ENCODE measurements around the gene RASA2.
"Not testable (repeated sequence)": the region's sequence is repeated elsewhere in the genome, so short reads cannot be mapped to it uniquely, and the experiment has no call there.

The RASA2 gene

DNA sequence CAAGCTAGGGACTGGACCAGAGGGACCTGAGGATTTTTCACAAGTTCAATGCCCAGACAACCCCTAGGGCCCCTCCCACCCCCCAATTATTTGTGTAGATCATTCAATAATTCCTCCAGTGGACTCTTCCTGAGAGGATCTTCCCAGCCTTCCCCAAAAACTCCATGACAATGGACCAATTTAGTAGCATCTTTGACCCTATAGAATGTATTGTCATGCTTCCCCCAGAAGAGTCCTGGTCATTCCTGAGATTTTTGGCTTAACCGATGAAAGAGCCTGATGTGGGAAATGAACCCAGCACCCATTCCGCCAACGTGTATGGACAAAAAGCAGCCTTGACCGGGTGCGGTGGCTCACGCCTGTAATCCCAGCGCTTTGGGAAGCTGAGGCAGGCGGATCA lies 132.1 kb downstream of the RASA2 start:
- no peaks in the 10 kb centered on the region for H3K27me3 Mint-ChIP-seq
- H3K36me3 Mint-ChIP-seq (ENCODE audit: low read depth) = peaks cover 21% of the 10 kb centered on the region
- H3K4me3 Mint-ChIP-seq = no peak overlapping the region
- H3K27ac Mint-ChIP-seq = no peak overlapping the region
- intact Hi-C loops (cut with micrococcal nuclease) = no loop called here
- no peaks in the 10 kb centered on the region for H3K9me3 Mint-ChIP-seq
- no peaks in the 10 kb centered on the region for H3K4me1 Mint-ChIP-seq (ENCODE audit: low read depth)

DNA sequence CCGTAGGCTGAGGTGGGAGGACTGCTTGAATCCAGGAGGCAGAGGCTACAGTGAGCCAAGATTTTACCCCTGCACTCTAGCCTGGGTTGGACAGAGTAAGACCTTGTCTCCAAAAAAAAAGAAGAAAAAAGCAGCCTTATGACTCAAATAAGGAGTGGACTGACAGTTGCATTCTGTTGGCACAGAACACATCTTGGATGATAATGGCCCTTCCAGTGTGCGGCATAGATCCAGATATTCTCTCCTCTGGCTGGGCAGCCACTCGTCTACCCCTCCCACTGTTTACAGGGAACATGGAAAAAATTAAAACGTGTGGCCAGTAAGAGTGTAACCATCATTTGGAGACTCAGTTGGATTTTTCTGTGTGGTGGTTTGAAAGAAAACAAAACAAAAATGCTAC lies 132.6 kb downstream of the RASA2 start:
- no peak overlapping the region for H3K4me3 Mint-ChIP-seq
- H3K27me3 Mint-ChIP-seq = no peaks in the 10 kb centered on the region
- H3K9me3 Mint-ChIP-seq = no peaks in the 10 kb centered on the region
- peaks cover 18% of the 10 kb centered on the region for H3K36me3 Mint-ChIP-seq (ENCODE audit: low read depth)
- H3K4me1 Mint-ChIP-seq (ENCODE audit: low read depth) = no peaks in the 10 kb centered on the region
- intact Hi-C loops (cut with micrococcal nuclease) = no loop called here
- H3K27ac Mint-ChIP-seq = no peak overlapping the region

DNA sequence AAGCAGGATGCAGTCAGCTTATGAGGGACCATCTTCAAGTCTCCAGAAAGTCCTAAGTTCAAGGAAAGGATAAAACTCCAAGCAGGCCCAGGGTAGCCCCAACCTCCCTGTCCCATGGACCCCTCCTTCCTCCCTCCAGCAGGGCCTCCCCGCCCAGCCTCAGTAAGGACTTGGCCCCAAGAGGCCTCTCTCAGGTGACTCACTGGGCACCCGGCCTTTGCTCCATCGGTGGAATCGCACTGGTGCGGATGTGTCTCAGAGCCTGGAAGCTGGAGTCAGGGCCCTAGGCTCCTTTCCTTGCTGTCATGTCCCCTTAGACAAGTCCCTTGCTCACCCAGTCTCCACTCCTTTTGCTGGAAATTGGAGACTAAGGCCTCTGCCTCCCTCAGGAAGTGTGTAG lies 136.9 kb downstream of the RASA2 start:
- peaks cover 12% of the 10 kb centered on the region for H3K9me3 Mint-ChIP-seq
- H3K4me1 Mint-ChIP-seq (ENCODE audit: low read depth) = no peaks in the 10 kb centered on the region
- H3K27me3 Mint-ChIP-seq = no peaks in the 10 kb centered on the region
- H3K4me3 Mint-ChIP-seq = no peak overlapping the region
- no peak overlapping the region for H3K27ac Mint-ChIP-seq
- intact Hi-C loops (cut with micrococcal nuclease) = no loop called here
- H3K36me3 Mint-ChIP-seq (ENCODE audit: low read depth) = no peaks in the 10 kb centered on the region

DNA sequence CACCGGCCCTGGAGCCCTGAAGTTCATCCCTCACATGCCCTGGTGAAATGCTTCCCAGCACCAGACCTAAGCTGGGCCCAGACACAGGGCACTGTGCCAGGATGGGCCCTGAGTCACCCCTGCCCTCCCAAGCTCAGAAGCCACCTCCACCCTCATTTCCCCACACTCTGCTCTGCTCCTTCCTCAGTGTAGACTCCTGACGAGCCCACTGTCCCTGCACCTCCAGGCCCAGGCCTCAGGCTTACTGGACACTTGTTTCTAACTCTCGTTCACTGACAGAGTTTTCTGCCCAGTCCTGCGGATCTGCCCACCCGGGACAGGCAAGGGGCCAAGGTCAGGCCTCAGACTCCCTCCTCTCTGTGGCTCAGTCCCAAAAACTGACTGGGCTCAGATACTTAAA lies 138.7 kb downstream of the RASA2 start:
- H3K4me3 Mint-ChIP-seq = no peak overlapping the region
- H3K27me3 Mint-ChIP-seq = no peaks in the 10 kb centered on the region
- H3K27ac Mint-ChIP-seq = no peak overlapping the region
- H3K4me1 Mint-ChIP-seq (ENCODE audit: low read depth) = no peaks in the 10 kb centered on the region
- intact Hi-C loops (cut with micrococcal nuclease) = no loop called here
- H3K36me3 Mint-ChIP-seq (ENCODE audit: low read depth) = no peaks in the 10 kb centered on the region
- H3K9me3 Mint-ChIP-seq = peaks cover 21% of the 10 kb centered on the region

DNA sequence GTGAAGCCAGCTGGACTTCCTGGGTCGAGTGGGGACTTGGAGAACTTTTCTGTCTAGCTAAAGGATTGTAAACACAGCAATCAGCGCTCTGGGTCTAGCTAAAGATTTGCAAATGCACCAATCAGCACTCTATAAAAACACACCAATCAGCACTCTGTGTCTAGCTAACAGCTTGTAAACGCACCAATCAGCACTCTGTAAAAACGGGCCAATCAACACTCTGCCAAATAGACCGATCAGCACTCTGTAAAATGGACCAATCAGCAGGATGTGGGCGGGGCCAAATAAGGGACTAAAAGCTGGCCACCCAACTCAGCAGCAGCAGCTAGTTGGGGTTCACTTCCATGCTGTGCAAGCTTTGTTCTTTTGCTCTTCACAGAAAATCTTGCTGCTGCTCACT lies 141.5 kb downstream of the RASA2 start:
- H3K4me1 Mint-ChIP-seq (ENCODE audit: low read depth); intact Hi-C loops (cut with micrococcal nuclease); H3K27me3 Mint-ChIP-seq: not testable (repeated sequence)

DNA sequence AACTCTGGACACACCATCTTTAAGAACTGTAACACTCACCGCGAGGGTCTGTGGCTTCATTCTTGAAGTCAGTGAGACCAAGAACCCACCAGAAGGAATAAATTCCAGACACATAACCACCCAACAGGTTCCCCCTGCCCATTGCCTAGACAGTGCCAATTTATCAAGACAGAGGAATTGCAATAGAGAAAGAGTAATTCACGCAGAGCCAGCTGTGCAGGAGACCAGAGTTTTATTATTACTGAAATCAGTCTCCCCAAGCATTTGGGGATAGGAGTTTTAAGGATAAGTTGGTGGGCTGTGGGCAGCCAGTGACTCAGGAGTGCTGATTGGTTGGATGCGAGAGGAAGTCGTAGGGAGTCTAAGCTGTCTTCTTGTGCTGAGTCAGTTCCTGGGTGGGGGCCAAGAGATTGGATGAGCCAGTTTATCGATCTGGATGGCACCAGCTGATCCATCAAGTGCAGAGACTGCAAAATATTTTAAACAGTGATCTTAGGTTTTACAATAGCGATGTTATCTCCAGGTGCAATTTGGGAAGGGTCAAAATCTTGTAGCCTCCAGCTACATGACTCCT lies 142.1 kb downstream of the RASA2 start:
- H3K36me3 Mint-ChIP-seq (ENCODE audit: low read depth); intact Hi-C loops (cut with micrococcal nuclease); H3K4me3 Mint-ChIP-seq; H3K27me3 Mint-ChIP-seq; H3K4me1 Mint-ChIP-seq (ENCODE audit: low read depth); H3K27ac Mint-ChIP-seq: not testable (repeated sequence)
- H3K9me3 Mint-ChIP-seq = peaks cover 21% of the 10 kb centered on the region

More for the DNA sequence above, 141.5 kb downstream of the RASA2 start:
- H3K4me3 Mint-ChIP-seq; H3K27ac Mint-ChIP-seq; H3K36me3 Mint-ChIP-seq (ENCODE audit: low read depth): not testable (repeated sequence)
- H3K9me3 Mint-ChIP-seq = peaks cover 21% of the 10 kb centered on the region

DNA sequence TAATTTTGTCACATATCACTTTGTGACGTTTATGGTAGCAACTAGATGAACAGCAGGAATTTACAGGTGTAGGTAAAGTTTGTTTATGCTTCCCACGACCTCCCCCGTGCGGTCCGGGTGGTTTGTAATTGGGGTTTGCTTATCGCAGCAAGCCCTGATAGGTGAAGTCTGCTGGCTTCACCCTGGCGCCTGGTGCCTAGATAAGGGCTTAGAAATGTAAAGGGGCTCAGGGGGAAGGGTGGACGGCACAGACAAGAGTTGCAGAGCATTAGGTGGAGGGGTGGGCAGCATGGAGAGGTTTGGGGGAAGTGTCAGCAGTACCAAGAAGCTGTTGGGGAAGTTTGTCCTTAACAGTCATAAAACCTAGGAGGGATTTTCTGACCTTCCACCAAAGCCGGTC lies 143.1 kb downstream of the RASA2 start:
- Mint-ChIP-seq H3K27ac (no peak overlapping the region), H3K27me3 (no peaks in the 10 kb centered on the region), H3K9me3 (peaks cover 21% of the 10 kb centered on the region), H3K4me1 (ENCODE audit: low read depth) (no peaks in the 10 kb centered on the region), H3K4me3 (no peak overlapping the region), H3K36me3 (ENCODE audit: low read depth) (no peaks in the 10 kb centered on the region)
- intact Hi-C loops (cut with micrococcal nuclease) = no loop called here

DNA sequence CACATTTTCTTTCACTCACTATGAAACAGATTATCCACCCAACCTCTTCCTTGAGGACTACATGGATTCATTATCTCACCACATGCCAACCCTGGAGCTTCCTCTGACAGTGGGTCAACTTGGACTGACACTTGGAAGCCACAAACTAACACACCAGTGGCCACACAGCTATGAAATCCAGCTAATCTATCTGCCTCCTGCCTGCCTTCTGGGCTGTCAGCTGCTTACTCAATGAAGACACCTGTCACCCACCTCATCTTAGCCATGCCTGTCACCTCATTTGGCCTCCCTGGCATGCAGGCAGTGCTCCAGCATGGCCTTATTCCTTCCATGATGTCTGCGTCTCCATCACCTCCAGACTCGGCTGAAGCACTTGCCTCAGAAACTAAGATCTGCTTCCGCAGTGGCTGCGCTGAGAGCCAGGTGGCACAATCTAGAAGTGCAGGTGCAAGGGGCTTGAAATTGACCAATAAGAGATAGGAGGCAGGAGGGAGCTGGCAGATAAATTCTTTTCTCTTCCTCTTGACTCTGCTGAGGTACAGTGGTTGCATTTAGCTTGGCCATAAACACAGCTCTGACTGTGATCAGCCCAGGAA lies 146.1 kb downstream of the RASA2 start:
- no peaks in the 10 kb centered on the region for H3K4me1 Mint-ChIP-seq (ENCODE audit: low read depth)
- H3K36me3 Mint-ChIP-seq (ENCODE audit: low read depth) = no peaks in the 10 kb centered on the region
- intact Hi-C loops (cut with micrococcal nuclease) = no loop called here
- no peak overlapping the region for H3K27ac Mint-ChIP-seq
- no peaks in the 10 kb centered on the region for H3K27me3 Mint-ChIP-seq
- H3K9me3 Mint-ChIP-seq = peaks cover 18% of the 10 kb centered on the region
- H3K4me3 Mint-ChIP-seq = no peak overlapping the region

DNA sequence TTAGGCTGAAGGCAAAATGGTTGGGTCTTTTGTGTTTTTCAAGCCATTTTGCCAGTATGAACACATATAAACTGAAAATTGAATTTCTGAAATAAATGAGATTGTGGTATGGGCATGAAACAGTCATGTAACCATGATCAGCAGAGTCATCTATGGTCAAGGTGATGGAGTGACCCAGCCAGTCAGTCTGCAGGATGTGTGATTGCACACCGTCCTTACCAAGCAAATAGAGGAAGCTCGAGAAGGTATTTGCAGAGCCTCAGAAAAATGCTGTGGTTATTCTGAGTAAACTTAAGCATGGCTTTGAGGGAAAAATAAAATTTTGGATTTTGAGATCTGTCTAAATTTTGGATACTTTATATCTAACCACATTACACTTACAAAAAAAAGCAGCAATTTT lies 155.4 kb downstream of the RASA2 start:
- Mint-ChIP-seq H3K27ac (no peak overlapping the region), H3K9me3 (no peaks in the 10 kb centered on the region), H3K27me3 (no peaks in the 10 kb centered on the region), H3K4me1 (ENCODE audit: low read depth) (peaks cover 12% of the 10 kb centered on the region), H3K4me3 (no peak overlapping the region), H3K36me3 (ENCODE audit: low read depth) (no peaks in the 10 kb centered on the region)
- intact Hi-C loops (cut with micrococcal nuclease) = loop anchor here (5.0 kb wide), 2 partner anchors 65 to 95 kb away; partner anchors contain the start of gene RNF7

DNA sequence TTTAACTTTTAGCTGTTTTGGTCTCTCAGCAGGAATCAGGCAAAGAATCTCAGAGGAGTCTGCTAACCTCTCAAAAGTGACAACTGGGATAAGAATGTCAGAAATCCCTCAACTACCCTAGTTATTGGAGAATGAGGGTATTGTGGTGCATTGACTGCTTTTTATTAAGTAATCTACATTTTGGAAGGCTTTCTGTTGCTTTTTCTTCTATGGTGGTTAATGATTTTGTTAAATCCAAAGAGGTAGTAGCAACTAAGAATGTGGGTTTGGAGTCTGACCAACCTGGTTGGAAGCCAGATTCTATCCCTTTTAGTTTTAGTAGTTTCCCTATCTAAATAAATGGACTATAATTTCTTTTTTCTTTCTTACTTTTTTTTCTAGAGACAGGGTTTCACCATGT lies 156.6 kb downstream of the RASA2 start:
- intact Hi-C loops (cut with micrococcal nuclease) = loop anchor here (5.0 kb wide), 2 partner anchors 66 to 94 kb away; partner anchors contain the start of gene RNF7
- Mint-ChIP-seq H3K27me3 (no peaks in the 10 kb centered on the region), H3K9me3 (no peaks in the 10 kb centered on the region), H3K27ac (no peak overlapping the region), H3K4me3 (no peak overlapping the region), H3K36me3 (ENCODE audit: low read depth) (no peaks in the 10 kb centered on the region), H3K4me1 (ENCODE audit: low read depth) (peaks cover 12% of the 10 kb centered on the region)

DNA sequence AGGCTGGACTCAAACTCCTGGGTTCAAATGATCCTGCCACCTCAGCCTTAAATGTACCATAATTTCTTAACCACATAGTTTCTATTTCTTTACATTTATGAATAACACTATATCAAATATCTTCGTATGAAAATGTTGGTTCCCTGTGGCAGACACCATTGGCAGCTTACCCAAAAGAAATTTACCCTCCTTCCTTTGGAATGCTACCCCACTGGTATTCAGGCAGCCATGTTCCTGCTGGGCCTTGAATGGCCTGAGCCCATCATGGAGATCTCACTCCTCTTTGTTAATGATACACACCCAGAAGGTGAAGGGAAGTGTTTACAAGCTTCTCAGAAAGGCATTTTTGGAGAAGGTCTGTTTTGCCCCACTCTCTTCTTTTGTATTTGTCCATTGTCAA lies 157.0 kb downstream of the RASA2 start:
- Mint-ChIP-seq H3K4me1 (ENCODE audit: low read depth) (peaks cover 12% of the 10 kb centered on the region), H3K27ac (no peak overlapping the region), H3K27me3 (no peaks in the 10 kb centered on the region), H3K4me3 (no peak overlapping the region), H3K36me3 (ENCODE audit: low read depth) (no peaks in the 10 kb centered on the region), H3K9me3 (no peaks in the 10 kb centered on the region)
- intact Hi-C loops (cut with micrococcal nuclease) = loop anchor here (2.0 to 5.0 kb wide), 3 partner anchors 66 to 183 kb away; partner anchors contain the start of gene RNF7

DNA sequence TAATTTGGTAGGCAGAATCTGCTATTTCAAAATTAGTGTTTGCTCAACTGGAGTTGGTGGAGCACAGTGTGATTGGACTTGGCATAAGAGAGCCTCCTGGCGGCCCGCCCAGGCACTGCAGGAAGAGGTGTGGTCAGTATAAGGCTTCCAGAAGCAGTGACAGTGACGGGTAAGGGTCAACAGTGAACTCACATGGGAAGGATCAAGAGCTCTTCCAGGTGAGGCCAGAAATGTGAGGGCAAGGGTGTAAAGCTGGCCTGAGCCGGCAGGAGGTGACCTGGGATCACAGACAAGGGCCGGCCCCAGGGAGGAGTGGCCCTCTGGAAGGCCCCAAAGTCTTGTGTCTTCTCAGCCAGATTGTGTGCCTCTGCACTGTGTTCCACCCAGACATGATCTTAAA lies 158.1 kb downstream of the RASA2 start:
- H3K4me1 Mint-ChIP-seq (ENCODE audit: low read depth) = peaks cover 12% of the 10 kb centered on the region
- H3K36me3 Mint-ChIP-seq (ENCODE audit: low read depth) = no peaks in the 10 kb centered on the region
- H3K4me3 Mint-ChIP-seq = no peak overlapping the region
- intact Hi-C loops (cut with micrococcal nuclease) = loop anchor here (2.0 to 5.0 kb wide), 3 partner anchors 68 to 184 kb away; partner anchors contain the start of gene RNF7
- H3K9me3 Mint-ChIP-seq = no peaks in the 10 kb centered on the region
- H3K27me3 Mint-ChIP-seq = no peaks in the 10 kb centered on the region
- no peak overlapping the region for H3K27ac Mint-ChIP-seq

DNA sequence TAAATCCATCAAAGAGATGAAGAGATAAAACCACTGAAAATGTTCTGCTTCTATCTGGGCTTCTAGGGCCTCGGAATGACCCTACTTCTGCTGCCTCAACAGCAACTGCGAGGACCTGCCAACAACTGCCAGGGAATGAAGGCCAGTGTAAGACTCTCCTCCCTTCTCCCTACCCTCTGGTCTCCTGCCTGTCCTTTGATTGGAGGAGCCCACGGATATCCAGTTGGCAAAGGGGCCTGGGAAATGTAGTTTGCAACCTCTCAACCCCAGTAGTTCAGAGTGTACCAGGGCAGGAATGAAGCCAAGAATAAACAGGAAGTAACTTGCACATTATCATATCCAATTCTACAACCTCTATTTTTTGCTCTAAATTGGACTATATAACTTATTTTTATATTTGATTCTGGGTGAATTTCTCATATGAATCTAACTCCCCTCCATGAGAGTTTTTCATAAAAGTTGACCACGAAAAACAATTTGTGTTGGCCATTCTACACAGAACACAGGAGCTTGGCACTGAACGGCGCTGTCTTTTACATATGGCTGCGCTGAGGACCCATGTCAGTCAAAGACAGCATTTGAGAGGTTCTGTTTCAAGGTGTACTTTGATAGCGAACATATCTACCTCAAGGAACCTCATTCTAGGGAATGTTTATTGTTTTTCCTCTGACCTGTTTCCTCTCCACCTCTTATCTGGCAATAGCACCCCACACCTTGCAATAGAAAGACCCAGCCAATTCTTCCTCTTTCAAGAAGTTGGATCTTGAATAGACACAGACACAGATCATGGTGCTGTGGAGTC lies 160.1 kb downstream of the RASA2 start:
- Mint-ChIP-seq H3K27ac (no peak overlapping the region), H3K4me3 (no peak overlapping the region), H3K36me3 (ENCODE audit: low read depth) (no peaks in the 10 kb centered on the region), H3K27me3 (no peaks in the 10 kb centered on the region), H3K9me3 (no peaks in the 10 kb centered on the region), H3K4me1 (ENCODE audit: low read depth) (peaks cover 18% of the 10 kb centered on the region)
- intact Hi-C loops (cut with micrococcal nuclease) = no loop called here

DNA sequence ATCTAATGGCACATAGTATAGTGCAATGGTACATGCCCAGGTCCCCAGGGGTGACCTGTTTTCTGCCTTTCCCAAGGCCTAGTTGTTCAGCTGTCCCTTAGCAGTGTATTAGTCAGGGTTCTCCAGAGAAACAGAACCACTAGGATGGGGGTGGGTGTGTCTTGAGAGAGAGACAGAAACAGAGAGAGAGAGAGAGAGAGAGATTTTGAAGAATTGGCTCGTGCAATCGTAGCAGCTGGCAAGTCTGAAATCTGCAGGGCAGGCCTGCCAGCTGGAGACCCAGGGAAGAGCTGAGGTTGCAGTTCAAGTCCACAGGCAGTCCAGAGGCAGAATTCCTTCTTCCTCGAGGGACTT lies 160.7 kb downstream of the RASA2 start:
- Mint-ChIP-seq H3K4me1 (ENCODE audit: low read depth) (peaks cover 19% of the 10 kb centered on the region), H3K27me3 (no peaks in the 10 kb centered on the region), H3K9me3 (no peaks in the 10 kb centered on the region), H3K27ac (no peak overlapping the region), H3K36me3 (ENCODE audit: low read depth) (no peaks in the 10 kb centered on the region), H3K4me3 (no peak overlapping the region)
- intact Hi-C loops (cut with micrococcal nuclease) = no loop called here

All from dendritic cell treated with granulocyte-macrophage colony-stimulating factor and Interleukin-4, amounts not matched to agents 40 ng/mL and 50 ng/mL, for 4 days (primary cell).